ENCODE results near the gene MAP3K2.

MAP3K2 gene, protein sequence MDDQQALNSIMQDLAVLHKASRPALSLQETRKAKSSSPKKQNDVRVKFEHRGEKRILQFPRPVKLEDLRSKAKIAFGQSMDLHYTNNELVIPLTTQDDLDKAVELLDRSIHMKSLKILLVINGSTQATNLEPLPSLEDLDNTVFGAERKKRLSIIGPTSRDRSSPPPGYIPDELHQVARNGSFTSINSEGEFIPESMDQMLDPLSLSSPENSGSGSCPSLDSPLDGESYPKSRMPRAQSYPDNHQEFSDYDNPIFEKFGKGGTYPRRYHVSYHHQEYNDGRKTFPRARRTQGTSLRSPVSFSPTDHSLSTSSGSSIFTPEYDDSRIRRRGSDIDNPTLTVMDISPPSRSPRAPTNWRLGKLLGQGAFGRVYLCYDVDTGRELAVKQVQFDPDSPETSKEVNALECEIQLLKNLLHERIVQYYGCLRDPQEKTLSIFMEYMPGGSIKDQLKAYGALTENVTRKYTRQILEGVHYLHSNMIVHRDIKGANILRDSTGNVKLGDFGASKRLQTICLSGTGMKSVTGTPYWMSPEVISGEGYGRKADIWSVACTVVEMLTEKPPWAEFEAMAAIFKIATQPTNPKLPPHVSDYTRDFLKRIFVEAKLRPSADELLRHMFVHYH

GRCh38 chr2:127387655-127388422 lies at the start of gene MAP3K2:
Gene MAP3K2, minus strand, starts transcription at chr2:127387975. Its CDS starts 44,846 bp downstream, at chr2:127343129.
- peak; percentile 94 for DNase-seq

DNA sequence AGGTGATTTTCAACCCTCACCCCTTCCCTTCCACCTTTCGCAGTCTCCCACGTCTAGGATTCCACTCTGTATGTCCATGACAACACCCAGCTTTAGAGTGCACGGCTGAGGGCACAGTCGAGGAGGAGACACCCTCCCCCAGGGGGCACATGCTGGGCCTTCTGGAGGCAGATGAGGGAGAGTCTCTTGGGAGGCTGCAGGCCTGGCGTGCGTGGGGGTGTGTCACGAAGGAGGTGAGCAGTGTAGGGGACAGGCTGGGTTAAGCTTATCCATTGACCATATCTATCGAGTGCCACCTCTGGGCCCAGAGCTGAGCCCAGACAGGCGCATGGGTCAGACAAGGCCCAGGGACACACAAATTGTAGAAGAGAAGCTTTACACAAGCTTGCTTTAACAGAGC lies 49.3 kb upstream of the MAP3K2 start:
- no peak for DNase-seq

- DNase-seq, result no peak
These were observed 46.7 kb upstream of the MAP3K2 start for GRCh38 chr2:127434515-127434914.

DNA sequence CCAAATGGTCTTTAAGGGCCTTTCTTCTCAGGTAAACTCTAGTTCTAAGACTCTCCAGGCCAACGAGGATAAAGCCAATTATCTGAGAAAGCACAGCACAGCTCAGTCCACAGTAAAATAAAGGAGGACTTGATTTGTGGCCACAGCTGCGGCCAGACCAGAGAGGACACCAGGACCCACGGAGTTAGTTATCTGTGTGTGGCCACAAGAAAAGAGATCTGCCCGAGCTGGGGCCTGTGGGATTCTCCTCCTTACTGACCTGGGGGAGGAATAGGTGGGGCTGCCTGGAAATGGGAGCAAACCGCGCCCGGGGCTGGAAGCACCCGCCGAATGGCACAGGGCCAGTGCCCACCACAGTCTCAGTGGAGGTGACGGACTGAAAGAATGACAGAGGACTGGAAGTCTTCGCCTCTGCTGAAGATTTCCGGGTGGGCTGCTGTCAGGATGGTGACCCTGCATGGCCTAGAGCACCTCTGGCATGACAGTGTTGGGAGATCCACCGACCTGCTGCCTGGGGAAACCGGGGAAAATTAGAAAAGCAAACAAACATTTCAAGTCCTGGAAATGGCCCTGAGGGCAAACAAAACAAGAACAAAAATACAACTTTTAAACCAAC lies 43.7 kb upstream of the MAP3K2 start:
- no peak for DNase-seq

DNA sequence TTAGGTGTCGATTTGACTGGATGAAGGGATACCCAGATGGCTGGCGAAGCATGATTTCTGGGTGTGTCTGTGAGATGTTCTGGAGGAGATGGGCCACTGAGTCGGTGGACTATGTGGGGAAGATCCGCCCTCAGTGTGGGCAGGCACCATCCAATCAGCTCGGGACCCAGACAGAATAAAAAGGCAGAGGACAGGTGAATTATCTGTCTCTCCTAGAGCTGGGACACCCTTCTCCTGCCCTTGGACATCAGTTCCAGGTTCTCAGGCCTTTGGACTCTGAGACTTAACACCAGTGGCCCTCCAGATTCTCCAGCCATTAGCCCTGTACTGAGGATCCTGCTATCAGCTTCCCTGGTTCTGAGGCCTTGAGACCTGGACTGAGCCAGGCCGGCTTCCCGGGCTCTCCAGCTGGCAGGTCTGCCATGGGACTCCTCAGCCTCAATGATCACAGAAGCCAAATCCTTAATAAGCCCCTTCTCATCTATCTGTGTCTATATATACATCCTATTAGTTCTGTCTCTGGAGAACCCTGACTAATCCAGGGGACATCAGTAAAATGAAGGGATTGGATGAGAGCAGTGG lies 42.2 kb upstream of the MAP3K2 start:
- no peak for DNase-seq

- DNase-seq, result no peak
These were observed 41.5 kb upstream of the MAP3K2 start for GRCh38 chr2:127429291-127429690.

GRCh38 chr2:127428815-127429109 lies 41.0 kb upstream of the MAP3K2 start:
- DNase-seq, result no peak

DNA sequence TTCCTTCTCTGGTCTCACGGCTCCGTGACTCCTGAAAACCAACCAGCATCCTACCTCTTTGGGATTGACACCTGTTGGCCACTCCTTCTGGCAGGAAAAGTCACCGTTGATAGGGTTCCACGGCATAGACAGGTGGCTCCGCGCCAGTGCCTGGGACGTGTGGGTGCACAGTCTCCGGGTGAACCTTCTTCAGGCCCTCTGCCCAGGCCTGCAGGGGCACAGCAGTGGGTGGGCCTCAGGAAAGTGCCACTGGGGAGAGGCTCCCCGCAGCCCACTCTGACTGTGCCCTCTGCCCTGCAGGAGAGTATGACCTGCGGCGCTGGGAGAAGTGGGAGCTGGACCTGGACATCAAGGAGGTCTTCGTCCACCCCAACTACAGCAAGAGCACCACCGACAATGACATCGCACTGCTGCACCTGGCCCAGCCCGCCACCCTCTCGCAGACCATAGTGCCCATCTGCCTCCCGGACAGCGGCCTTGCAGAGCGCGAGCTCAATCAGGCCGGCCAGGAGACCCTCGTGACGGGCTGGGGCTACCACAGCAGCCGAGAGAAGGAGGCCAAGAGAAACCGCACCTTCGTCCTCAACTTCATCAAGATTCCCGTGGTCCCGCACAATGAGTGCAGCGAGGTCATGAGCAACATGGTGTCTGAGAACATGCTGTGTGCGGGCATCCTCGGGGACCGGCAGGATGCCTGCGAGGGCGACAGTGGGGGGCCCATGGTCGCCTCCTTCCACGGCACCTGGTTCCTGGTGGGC lies 40.5 kb upstream of the MAP3K2 start:
- no peak for DNase-seq

- no peak for DNase-seq
These were observed 39.7 kb upstream of the MAP3K2 start for GRCh38 chr2:127427376-127428056.

DNA sequence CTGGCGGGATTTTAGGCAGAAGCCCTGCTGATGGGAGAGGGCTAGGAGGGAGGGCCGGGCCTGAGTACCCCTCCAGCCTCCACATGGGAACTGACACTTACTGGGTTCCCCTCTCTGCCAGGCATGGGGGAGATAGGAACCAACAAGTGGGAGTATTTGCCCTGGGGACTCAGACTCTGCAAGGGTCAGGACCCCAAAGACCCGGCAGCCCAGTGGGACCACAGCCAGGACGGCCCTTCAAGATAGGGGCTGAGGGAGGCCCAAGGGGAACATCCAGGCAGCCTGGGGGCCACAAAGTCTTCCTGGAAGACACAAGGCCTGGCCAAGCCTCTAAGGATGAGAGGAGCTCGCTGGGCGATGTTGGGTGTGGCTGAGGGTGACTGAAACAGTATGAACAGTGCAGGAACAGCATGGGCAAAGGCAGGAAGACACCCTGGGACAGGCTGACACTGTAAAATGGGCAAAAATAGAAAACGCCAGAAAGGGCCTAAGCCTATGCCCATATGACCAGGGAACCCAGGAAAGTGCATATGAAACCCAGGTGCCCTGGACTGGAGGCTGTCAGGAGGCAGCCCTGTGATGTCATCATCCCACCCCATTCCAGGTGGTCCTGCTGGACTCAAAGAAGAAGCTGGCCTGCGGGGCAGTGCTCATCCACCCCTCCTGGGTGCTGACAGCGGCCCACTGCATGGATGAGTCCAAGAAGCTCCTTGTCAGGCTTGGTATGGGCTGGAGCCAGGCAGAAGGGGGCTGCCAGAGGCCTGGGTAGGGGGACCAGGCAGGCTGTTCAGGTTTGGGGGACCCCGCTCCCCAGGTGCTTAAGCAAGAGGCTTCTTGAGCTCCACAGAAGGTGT lies 39.0 kb upstream of the MAP3K2 start:
- no peak for DNase-seq

DNA sequence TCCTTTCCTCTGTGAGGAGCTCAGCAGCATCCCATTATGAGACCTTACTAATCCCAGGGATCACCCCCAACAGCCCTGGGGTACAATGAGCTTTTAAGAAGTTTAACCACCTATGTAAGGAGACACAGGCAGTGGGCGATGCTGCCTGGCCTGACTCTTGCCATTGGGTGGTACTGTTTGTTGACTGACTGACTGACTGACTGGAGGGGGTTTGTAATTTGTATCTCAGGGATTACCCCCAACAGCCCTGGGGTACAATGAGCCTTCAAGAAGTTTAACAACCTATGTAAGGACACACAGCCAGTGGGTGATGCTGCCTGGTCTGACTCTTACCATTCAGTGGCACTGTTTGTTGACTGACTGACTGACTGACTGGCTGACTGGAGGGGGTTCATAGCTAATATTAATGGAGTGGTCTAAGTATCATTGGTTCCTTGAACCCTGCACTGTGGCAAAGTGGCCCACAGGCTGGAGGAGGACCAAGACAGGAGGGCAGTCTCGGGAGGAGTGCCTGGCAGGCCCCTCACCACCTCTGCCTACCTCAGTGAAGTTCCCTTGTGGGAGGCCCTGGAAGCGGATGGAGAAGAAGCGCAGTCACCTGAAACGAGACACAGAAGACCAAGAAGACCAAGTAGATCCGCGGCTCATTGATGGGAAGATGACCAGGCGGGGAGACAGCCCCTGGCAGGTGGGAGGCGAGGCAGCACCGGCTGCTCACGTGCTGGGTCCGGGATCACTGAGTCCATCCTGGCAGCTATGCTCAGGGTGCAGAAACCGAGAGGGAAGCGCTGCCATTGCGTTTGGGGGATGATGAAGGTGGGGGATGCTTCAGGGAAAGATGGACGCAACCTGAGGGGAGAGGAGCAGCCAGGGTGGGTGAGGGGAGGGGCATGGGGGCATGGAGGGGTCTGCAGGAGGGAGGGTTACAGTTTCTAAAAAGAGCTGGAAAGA lies 38.0 kb upstream of the MAP3K2 start:
- DNase-seq, result no peak

DNA sequence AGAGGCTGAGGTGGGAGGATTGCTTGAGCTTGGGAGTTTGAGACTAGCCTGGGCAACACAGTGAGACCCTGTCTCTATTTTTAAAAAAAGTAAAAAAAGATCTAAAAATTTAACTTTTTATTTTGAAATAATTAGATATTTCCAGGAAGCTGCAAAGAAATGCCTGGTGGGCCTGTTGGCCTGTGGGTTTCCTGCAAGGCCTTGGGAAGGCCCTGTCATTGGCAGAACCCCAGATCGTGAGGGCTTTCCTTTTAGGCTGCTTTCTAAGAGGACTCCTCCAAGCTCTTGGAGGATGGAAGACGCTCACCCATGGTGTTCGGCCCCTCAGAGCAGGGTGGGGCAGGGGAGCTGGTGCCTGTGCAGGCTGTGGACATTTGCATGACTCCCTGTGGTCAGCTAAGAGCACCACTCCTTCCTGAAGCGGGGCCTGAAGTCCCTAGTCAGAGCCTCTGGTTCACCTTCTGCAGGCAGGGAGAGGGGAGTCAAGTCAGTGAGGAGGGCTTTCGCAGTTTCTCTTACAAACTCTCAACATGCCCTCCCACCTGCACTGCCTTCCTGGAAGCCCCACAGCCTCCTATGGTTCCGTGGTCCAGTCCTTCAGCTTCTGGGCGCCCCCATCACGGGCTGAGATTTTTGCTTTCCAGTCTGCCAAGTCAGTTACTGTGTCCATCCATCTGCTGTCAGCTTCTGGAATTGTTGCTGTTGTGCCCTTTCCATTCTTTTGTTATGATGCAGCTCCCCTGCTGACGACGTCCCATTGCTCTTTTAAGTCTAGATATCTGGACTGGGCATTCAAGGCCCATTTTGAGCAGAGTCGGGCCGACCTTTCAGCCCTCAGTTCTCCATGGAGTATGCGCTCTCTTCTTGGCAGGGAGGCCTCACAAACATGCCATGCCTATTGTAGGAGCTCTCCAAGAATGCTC lies 37.1 kb upstream of the MAP3K2 start:
- no peak for DNase-seq

- no peak for DNase-seq
These were observed 36.1 kb upstream of the MAP3K2 start for GRCh38 chr2:127423880-127424279.

DNA sequence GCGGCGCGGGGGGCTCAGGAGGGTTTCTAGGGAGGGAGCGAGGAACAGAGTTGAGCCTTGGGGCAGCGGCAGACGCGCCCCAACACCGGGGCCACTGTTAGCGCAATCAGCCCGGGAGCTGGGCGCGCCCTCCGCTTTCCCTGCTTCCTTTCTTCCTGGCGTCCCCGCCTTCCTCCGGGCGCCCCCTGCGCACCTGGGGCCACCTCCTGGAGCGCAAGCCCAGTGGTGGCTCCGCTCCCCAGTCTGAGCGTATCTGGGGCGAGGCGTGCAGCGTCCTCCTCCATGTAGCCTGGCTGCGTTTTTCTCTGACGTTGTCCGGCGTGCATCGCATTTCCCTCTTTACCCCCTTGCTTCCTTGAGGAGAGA lies 35.7 kb upstream of the MAP3K2 start:
- DNase-seq, result no peak

GRCh38 chr2:127422559-127423477 lies 35.0 kb upstream of the MAP3K2 start:
- peak; percentile 42 for DNase-seq

DNA sequence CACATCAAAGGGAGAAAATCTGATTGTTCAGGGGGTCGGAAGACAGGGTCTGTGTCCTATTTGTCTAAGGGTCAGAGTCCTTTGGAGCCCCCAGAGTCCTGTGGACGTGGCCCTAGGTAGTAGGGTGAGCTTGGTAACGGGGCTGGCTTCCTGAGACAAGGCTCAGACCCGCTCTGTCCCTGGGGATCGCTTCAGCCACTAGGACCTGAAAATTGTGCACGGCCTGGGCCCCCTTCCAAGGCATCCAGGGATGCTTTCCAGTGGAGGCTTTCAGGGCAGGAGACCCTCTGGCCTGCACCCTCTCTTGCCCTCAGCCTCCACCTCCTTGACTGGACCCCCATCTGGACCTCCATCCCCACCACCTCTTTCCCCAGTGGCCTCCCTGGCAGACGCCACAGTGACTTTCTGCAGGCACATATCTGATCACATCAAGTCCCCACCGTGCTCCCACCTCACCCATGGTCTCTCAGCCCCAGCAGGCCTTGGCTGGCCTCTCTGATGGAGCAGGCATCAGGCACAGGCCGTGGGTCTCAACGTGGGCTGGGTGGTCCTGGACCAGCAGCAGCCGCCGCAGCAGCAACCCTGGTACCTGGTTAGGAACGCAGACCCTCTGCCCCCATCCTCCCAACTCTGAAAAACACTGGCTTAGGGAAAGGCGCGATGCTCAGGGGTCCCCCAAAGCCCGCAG lies 34.2 kb upstream of the MAP3K2 start:
- no peak for DNase-seq
